HG03066 (cell line): ENCODE measurements around the gene TNRC6C.

ENCODE experiments used
- ATAC-seq: cut with Tn5 transposase; IDR thresholded peaks from one replicate; pipeline ENCODE4 v1.9.1; 2021; ENCODE audit warnings: low read depth; ENCODE audit not compliant: unreplicated experiment

Gene TNRC6C

GRCh38 chr17:78006338-78006737 lies 47.8 kb downstream of the TNRC6C start:
- no peak for ATAC-seq

- ATAC-seq, result no peak
These were observed 49.1 kb downstream of the TNRC6C start for GRCh38 chr17:78007647-78008046.

- no peak for ATAC-seq
These were observed 52.3 kb downstream of the TNRC6C start for GRCh38 chr17:78010759-78011158.

- ATAC-seq, result no peak
These were observed 53.9 kb downstream of the TNRC6C start for GRCh38 chr17:78012428-78012827.

- no peak for ATAC-seq
These were observed 55.4 kb downstream of the TNRC6C start for GRCh38 chr17:78013683-78014467.

- ATAC-seq, result no peak
These were observed 56.1 kb downstream of the TNRC6C start for GRCh38 chr17:78014646-78015045.

GRCh38 chr17:78016852-78017251 lies 58.3 kb downstream of the TNRC6C start:
- no peak for ATAC-seq

- ATAC-seq, result no peak
These were observed 61.0 kb downstream of the TNRC6C start for GRCh38 chr17:78019367-78019975.

GRCh38 chr17:78019976-78020716 lies 61.6 kb downstream of the TNRC6C start:
- no peak for ATAC-seq

- ATAC-seq, result no peak
These were observed 62.2 kb downstream of the TNRC6C start for GRCh38 chr17:78020717-78021108.

GRCh38 chr17:78022425-78022824 lies 63.9 kb downstream of the TNRC6C start:
- no peak for ATAC-seq

- ATAC-seq, result no peak
These were observed 64.5 kb downstream of the TNRC6C start for GRCh38 chr17:78023042-78023441.

GRCh38 chr17:78026381-78026780 lies 67.9 kb downstream of the TNRC6C start:
- ATAC-seq, result no peak

GRCh38 chr17:78027121-78027520 lies 68.6 kb downstream of the TNRC6C start:
- ATAC-seq, result no peak

GRCh38 chr17:78029697-78030096 lies 71.2 kb downstream of the TNRC6C start:
- no peak for ATAC-seq

GRCh38 chr17:78031435-78031834 lies 72.9 kb downstream of the TNRC6C start:
- no peak for ATAC-seq

GRCh38 chr17:78032166-78032565 lies 73.7 kb downstream of the TNRC6C start:
- ATAC-seq, result no peak

- no peak for ATAC-seq
These were observed 76.1 kb downstream of the TNRC6C start for GRCh38 chr17:78034429-78035091.

- ATAC-seq, result no peak
These were observed 78.8 kb downstream of the TNRC6C start for GRCh38 chr17:78037280-78037679.

- ATAC-seq, result no peak
These were observed 80.3 kb downstream of the TNRC6C start for GRCh38 chr17:78038748-78039288.

GRCh38 chr17:78039581-78039980 lies 81.1 kb downstream of the TNRC6C start:
- no peak for ATAC-seq
